ENCODE results near the gene CENATAC. TPM values are rescaled to one million over a fixed set of nuclear protein-coding genes. Genes with fewer than 3 reads are reported as not detected.
"Not testable (repeated sequence)": the region's sequence is repeated elsewhere in the genome, so short reads cannot be mapped to it uniquely, and the experiment has no call there.

CENATAC gene
- total RNA-seq, 4 donors from 2014 or later = 22.2 to 55.2 (median 30.8) TPM

DNA sequence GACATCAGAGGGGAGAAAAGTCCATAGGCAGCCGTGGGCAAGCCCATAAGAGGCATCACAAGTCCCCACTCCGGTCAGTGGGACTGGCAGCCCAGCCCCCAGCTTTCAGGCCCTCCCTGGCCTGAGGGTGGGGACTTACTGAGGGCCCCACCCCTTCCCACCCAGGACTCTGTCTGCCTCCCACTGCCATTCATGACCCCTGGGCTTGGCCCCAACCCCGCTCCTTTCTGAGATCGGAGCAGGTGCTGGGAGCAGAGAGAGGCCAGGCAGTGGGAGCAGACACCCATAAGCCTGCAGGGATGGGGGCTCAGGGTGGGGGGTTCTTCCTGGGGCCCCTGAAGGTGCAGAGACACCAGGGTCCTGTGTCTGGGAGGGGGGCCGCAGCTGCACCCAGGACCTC, 36.7 kb upstream of the CENATAC start:
- 100% methylated on average over 1 of the region's 5 CpGs for WGBS
- H3K4me1 ChIP-seq = peaks cover 0 to 8% (median 7%) of the 10 kb centered on the region in 4 donors
- H3K27ac ChIP-seq (replicated peaks in 1 of 4) = no peak overlapping the region
- TF ChIP-seq POLR2AphosphoS5 (IDR thresholded peaks at IDR 0.05) (no peak), EP300 (IDR thresholded peaks at IDR 0.05) (no peak), POLR2A (IDR thresholded peaks at IDR 0.05; ENCODE audit: low read depth) (no peak)
- TF ChIP-seq, protein P1, sequence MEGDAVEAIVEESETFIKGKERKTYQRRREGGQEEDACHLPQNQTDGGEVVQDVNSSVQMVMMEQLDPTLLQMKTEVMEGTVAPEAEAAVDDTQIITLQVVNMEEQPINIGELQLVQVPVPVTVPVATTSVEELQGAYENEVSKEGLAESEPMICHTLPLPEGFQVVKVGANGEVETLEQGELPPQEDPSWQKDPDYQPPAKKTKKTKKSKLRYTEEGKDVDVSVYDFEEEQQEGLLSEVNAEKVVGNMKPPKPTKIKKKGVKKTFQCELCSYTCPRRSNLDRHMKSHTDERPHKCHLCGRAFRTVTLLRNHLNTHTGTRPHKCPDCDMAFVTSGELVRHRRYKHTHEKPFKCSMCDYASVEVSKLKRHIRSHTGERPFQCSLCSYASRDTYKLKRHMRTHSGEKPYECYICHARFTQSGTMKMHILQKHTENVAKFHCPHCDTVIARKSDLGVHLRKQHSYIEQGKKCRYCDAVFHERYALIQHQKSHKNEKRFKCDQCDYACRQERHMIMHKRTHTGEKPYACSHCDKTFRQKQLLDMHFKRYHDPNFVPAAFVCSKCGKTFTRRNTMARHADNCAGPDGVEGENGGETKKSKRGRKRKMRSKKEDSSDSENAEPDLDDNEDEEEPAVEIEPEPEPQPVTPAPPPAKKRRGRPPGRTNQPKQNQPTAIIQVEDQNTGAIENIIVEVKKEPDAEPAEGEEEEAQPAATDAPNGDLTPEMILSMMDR (IDR thresholded peaks at IDR 0.05) = no peak
- no peaks in the 10 kb centered on the region for H3K36me3 ChIP-seq
- no peaks in the 10 kb centered on the region for H3K9me3 ChIP-seq
- H3K27me3 ChIP-seq = peaks cover 0 to 8% (median 0%) of the 10 kb centered on the region in 4 donors
- H3K4me3 ChIP-seq = no peak overlapping the region
- no peak for DNase-seq (ENCODE audit: extremely low spot score)
- intact Hi-C loops (cut with DNase I) = no loop called here

- Histone ChIP-seq H3K9me3 (no peaks in the 10 kb centered on the region), H3K27me3 (peaks cover 0 to 8% (median 0%) of the 10 kb centered on the region in 4 donors), H3K27ac (replicated peaks in 1 of 4) (no peak overlapping the region), H3K4me1 (peaks cover 0 to 4% (median 3%) of the 10 kb centered on the region in 4 donors), H3K36me3 (no peaks in the 10 kb centered on the region), H3K4me3 (no peak overlapping the region)
- 55% methylated on average over 7 of the region's 11 CpGs for WGBS
- DNase-seq (ENCODE audit: extremely low spot score) = no peak
- intact Hi-C loops (cut with DNase I) = no loop called here
- TF ChIP-seq EP300 (IDR thresholded peaks at IDR 0.05) (no peak), POLR2AphosphoS5 (IDR thresholded peaks at IDR 0.05) (no peak), POLR2A (IDR thresholded peaks at IDR 0.05; ENCODE audit: low read depth) (no peak)
- TF ChIP-seq, protein P1 (IDR thresholded peaks at IDR 0.05) = no peak
These were observed 36.3 kb upstream of the CENATAC start for GRCh38 chr11:118961591-118961990.

DNA sequence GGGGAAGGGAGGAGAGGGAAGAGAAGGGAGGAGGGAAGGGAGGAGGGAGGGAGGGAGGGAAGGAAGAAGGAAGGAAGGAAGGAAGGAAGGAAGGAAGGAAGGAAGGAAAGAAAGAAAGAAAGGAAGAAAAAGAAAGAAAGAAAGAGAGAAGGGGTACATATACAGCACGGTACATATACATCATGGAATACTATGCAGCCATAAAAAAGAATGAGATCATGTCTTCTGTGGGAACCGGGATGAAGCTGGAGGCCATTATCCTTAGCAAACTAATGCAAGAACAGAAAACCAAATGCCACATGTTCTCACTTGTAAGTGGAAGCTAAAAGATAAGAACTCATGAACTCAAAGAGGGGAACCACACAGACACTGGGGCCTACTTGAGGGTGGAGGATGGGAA, 28.4 kb upstream of the CENATAC start:
- WGBS = 87% methylated on average over 2 of the region's 2 CpGs
- H3K36me3 ChIP-seq; H3K27ac ChIP-seq (replicated peaks in 1 of 4); H3K9me3 ChIP-seq; intact Hi-C loops (cut with DNase I); H3K4me1 ChIP-seq; DNase-seq (ENCODE audit: extremely low spot score); H3K4me3 ChIP-seq: not testable (repeated sequence)
- H3K27me3 ChIP-seq = peaks cover 0 to 22% (median 4%) of the 10 kb centered on the region in 4 donors

DNA sequence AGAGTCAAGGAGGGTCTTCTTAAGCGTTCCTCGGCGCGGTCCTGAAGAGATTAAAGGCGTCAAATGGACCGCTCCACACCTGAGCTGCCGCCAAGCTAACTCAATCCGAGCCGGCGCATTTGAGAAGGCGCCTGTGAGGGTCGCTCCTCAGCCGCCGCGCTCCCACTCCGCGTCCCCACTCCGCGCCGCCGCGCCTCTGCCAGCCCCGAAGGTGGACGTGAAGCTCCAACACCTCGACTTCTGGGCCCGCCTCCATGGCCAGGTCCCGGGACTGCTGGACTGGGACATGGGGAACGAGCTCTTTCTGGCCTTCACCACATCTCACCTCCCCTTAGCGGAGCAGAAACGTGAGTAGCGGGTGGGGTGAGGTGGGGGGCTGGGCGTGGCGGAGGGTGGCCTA, 26.3 kb upstream of the CENATAC start, which contains the start of gene FOXR1:
Gene FOXR1 (plus strand): TSS at position 116 of the 400 bp plus-strand sequence. CDS start 171 bp downstream, at position 287.
- TF ChIP-seq POLR2AphosphoS5 (IDR thresholded peaks at IDR 0.05) = no peak
- no peak for TF ChIP-seq POLR2A (IDR thresholded peaks at IDR 0.05; ENCODE audit: low read depth)
- TF ChIP-seq, protein P1 (IDR thresholded peaks at IDR 0.05) = no peak
- no peak for TF ChIP-seq EP300 (IDR thresholded peaks at IDR 0.05)
- 36% methylated on average over 11 of the region's 33 CpGs for WGBS
- no peaks in the 10 kb centered on the region for H3K36me3 ChIP-seq
- no peaks in the 10 kb centered on the region for H3K4me1 ChIP-seq
- peaks cover 0 to 20% (median 4%) of the 10 kb centered on the region in 4 donors for H3K27me3 ChIP-seq
- intact Hi-C loops (cut with DNase I) = no loop called here
- DNase-seq (ENCODE audit: extremely low spot score) = no peak
- no peaks in the 10 kb centered on the region for H3K9me3 ChIP-seq
- no peak within 1 kb of the TSS for H3K27ac ChIP-seq (replicated peaks in 1 of 4)
- no peak within 1 kb of the TSS for H3K4me3 ChIP-seq

DNA sequence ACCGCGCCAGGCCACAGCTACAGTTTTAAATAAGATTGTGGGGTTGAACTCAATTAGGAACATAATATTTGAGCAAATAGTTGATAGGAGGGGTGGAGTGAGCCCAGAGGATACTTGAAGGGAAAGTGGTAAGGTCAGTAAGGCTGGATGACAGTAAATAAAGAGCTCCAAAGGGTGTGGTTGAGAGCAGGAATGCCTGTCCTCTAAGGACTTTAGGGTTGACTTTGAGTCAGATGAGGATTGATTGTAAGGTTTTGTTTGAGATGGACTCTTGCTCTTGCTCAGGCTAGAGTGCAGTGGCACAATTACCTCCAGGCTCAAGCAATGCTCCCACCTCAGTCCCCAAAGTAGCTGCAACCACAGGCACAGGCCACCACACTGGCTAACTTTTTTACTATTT, 24.0 kb upstream of the CENATAC start:
- TF ChIP-seq, protein P1 (IDR thresholded peaks at IDR 0.05) = no peak
- TF ChIP-seq EP300 (IDR thresholded peaks at IDR 0.05) = no peak
- TF ChIP-seq POLR2AphosphoS5 (IDR thresholded peaks at IDR 0.05) = no peak
- no peak for TF ChIP-seq POLR2A (IDR thresholded peaks at IDR 0.05; ENCODE audit: low read depth)
- H3K9me3 ChIP-seq = no peaks in the 10 kb centered on the region
- no peaks in the 10 kb centered on the region for H3K36me3 ChIP-seq
- peaks cover 0 to 22% (median 4%) of the 10 kb centered on the region in 4 donors for H3K27me3 ChIP-seq
- no peaks in the 10 kb centered on the region for H3K4me1 ChIP-seq
- no peak overlapping the region for H3K27ac ChIP-seq (replicated peaks in 1 of 4)
- no peak for DNase-seq (ENCODE audit: extremely low spot score)
- 96% methylated on average over 2 of the region's 2 CpGs for WGBS
- intact Hi-C loops (cut with DNase I) = no loop called here
- H3K4me3 ChIP-seq = no peak overlapping the region
